GM18519 (cell line): ENCODE measurements around the gene ADRA2A.

Experiments
- ATAC-seq: cut with Tn5 transposase; IDR thresholded peaks from one replicate; pipeline ENCODE4 v1.9.1; 2021; ENCODE audit warnings: mild to moderate bottlenecking, moderate library complexity; ENCODE audit not compliant: unreplicated experiment, low FRiP score

The ADRA2A gene

GRCh38 chr10:111107846-111108245 is 31.0 kb downstream of the ADRA2A start:
- no peak for ATAC-seq

GRCh38 chr10:111108441-111108840 is 31.6 kb downstream of the ADRA2A start:
- no peak for ATAC-seq

GRCh38 chr10:111109501-111110242 is 32.8 kb downstream of the ADRA2A start:
- no peak for ATAC-seq

GRCh38 chr10:111110771-111111170 is 33.9 kb downstream of the ADRA2A start:
- no peak for ATAC-seq

GRCh38 chr10:111112333-111112732 is 35.5 kb downstream of the ADRA2A start:
- ATAC-seq, result no peak

GRCh38 chr10:111113238-111113960 is 36.6 kb downstream of the ADRA2A start:
- ATAC-seq, result no peak

GRCh38 chr10:111113961-111114757 is 37.3 kb downstream of the ADRA2A start:
- ATAC-seq, result no peak

GRCh38 chr10:111114758-111115500 is 38.1 kb downstream of the ADRA2A start:
- no peak for ATAC-seq

- no peak for ATAC-seq
Observed at GRCh38 chr10:111116211-111116610, 39.4 kb downstream of the ADRA2A start.

GRCh38 chr10:111116762-111117445 is 40.1 kb downstream of the ADRA2A start:
- ATAC-seq, result no peak

GRCh38 chr10:111117528-111118277 is 40.9 kb downstream of the ADRA2A start:
- ATAC-seq, result no peak

- ATAC-seq, result no peak
Observed at GRCh38 chr10:111118758-111119157, 41.9 kb downstream of the ADRA2A start.

- ATAC-seq, result no peak
Observed at GRCh38 chr10:111119637-111120036, 42.8 kb downstream of the ADRA2A start.

- no peak for ATAC-seq
Observed at GRCh38 chr10:111122127-111122526, 45.3 kb downstream of the ADRA2A start.

GRCh38 chr10:111123883-111124282 is 47.1 kb downstream of the ADRA2A start:
- ATAC-seq, result no peak

- ATAC-seq, result no peak
Observed at GRCh38 chr10:111125102-111125501, 48.3 kb downstream of the ADRA2A start.

- no peak for ATAC-seq
Observed at GRCh38 chr10:111126077-111126476, 49.2 kb downstream of the ADRA2A start.

- ATAC-seq, result no peak
Observed at GRCh38 chr10:111127081-111127848, 50.4 kb downstream of the ADRA2A start.
